ENCODE data around the gene CIRBP. TPM values are rescaled to one million over a fixed set of nuclear protein-coding genes. Genes with fewer than 3 reads are reported as not detected.

CIRBP gene
- total and polyA plus RNA-seq, 2 of the 13 experiments (the other 11 are each of a cell fraction or from before 2014, with no cell fraction given): 133 to 140 TPM

- TF ChIP-seq HINFP (CRISPR knock-in tag; IDR thresholded peaks at IDR 0.05; ENCODE audit: low read depth) (0 out of 2 replicates have a peak, but pooled peaks have one; percentile 59), DMTF1 (CRISPR knock-in tag; IDR thresholded peaks at IDR 0.05) (no peak), BCL3 (CRISPR knock-in tag; IDR thresholded peaks at IDR 0.05) (no peak), TMF1 (CRISPR knock-in tag; IDR thresholded peaks at IDR 0.05; ENCODE audit: low read depth) (no peak), ZNF75D (CRISPR knock-in tag; IDR thresholded peaks at IDR 0.05; ENCODE audit: borderline replicate concordance) (no peak), ZNF234 (CRISPR knock-in tag; conservative IDR thresholded peaks at IDR 0.05) (no peak), FLYWCH1 (CRISPR knock-in tag; IDR thresholded peaks at IDR 0.05) (no peak), LCORL (IDR thresholded peaks at IDR 0.05) (no peak), LCORL (CRISPR knock-in tag; IDR thresholded peaks at IDR 0.05) (no peak), ZNF503 (CRISPR knock-in tag; IDR thresholded peaks at IDR 0.05) (no peak), SIN3A (IDR thresholded peaks at IDR 0.05; ENCODE audit: borderline replicate concordance, low read depth, low read length) (no peak), PRDM4 (CRISPR knock-in tag; IDR thresholded peaks at IDR 0.05; ENCODE audit: borderline replicate concordance) (no peak), SMC3 (IDR thresholded peaks at IDR 0.05; ENCODE audit: low read length) (no peak; the same call in 1 of the 2 replicates), RAD51 (IDR thresholded peaks at IDR 0.05; ENCODE audit: borderline replicate concordance) (no peak), ZNF552 (CRISPR knock-in tag; IDR thresholded peaks at IDR 0.05; ENCODE audit: borderline replicate concordance) (no peak), FUBP1 (CRISPR knock-in tag; IDR thresholded peaks at IDR 0.05; ENCODE audit: borderline replicate concordance) (no peak)
Observed at GRCh38 chr19:1315470-1316166, 46.5 kb downstream of the CIRBP start (continued).

All from HepG2 (cell line).